HG03066 (cell line): ENCODE results near the gene PCSK2.

ENCODE experiments used
- ATAC-seq: cut with Tn5 transposase; IDR thresholded peaks from one replicate; pipeline ENCODE4 v1.9.1; 2021; ENCODE audit warnings: low read depth; ENCODE audit not compliant: unreplicated experiment

Gene PCSK2

DNA sequence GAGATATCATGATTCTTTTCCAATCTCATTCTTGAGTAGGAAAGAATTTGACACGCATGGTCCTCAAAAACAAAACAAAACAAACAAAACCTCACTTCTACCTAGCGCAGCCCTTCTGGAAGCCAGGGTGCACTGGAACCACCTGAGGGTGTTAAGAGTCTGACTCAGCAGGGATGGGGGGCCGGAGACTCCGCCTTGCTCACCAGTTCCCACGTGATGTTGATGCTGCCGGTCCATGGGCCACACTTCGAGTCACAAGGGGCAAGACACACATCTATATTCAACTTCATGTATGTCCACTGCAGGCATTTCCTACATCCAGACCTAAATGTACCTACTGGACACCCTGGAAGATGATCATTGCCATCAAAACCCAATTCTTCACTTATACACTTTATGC is 274.0 kb downstream of the PCSK2 start:
- no peak for ATAC-seq

DNA sequence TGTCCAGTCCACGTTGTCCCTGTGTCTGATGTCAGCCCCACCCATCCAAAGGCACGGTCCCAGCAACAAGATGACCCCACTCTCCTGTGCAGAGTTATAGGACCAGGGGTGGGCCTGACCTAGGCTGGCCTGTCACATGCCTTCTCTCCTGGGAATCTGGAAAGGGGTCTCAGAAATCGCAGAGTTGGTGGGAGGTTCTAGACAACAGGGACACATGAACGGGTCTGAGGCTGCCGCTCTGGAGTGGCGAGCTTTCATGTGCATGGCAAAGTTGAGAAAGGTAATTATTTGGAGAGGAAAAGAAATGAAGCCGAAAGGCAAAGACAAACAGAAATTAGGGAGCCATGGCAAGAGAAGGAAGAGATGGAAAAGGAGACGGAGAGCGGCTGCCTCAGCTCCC is 274.9 kb downstream of the PCSK2 start:
- no peak for ATAC-seq

DNA sequence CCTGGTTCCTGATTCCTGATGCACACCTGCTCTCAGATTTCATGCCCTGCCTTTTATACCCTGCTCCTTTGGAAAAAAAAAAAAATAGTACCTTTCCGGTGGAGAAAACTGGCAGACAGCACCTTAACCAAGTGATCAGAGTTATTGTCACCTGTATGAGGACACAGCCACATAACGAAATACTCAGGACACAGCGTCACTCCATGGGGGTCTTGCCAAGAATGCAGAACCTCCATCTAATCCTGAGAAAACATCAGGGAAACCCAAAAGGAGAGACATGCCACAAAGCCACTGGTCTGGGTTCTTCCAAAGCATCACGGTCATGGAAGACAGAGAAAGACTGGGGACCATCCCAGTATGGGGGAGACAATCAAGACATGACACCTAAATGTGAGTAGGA is 275.3 kb downstream of the PCSK2 start:
- ATAC-seq, result no peak

DNA sequence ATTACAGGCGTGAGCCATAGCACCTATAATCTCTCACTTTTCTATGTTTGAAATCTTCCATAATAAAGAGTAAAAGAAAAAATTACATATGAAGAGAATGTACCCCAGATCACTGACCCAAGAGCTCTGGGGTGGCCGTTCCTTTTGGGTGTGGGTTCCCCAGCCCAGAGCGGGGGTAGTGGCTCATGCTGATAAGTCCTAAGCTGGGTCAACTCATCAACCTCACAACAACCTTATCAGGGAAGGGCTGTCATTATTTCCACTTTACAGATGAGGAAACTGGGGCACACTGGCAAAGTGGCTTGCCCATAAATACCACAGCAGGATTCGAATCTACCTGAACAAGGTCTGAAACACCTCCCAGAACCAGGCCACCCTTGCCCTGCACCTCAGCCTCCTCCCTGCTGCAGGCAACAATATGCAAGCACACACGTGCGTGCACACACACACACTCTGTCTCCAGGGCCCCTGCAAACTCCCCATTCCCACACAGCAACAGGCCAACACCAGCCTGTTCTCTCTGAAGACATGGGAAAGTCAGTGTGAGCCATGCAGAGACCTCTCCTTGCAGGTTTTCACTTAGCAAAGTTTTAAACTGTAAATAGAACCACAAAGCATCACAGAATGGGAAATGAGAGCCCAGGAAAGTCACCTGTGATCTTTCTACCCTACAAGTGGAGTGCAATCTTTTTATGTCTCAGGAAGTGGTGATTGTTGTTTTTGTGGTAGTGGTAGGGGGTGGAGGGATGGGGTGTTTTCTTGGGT is 276.6 kb downstream of the PCSK2 start:
- ATAC-seq, result no peak

DNA sequence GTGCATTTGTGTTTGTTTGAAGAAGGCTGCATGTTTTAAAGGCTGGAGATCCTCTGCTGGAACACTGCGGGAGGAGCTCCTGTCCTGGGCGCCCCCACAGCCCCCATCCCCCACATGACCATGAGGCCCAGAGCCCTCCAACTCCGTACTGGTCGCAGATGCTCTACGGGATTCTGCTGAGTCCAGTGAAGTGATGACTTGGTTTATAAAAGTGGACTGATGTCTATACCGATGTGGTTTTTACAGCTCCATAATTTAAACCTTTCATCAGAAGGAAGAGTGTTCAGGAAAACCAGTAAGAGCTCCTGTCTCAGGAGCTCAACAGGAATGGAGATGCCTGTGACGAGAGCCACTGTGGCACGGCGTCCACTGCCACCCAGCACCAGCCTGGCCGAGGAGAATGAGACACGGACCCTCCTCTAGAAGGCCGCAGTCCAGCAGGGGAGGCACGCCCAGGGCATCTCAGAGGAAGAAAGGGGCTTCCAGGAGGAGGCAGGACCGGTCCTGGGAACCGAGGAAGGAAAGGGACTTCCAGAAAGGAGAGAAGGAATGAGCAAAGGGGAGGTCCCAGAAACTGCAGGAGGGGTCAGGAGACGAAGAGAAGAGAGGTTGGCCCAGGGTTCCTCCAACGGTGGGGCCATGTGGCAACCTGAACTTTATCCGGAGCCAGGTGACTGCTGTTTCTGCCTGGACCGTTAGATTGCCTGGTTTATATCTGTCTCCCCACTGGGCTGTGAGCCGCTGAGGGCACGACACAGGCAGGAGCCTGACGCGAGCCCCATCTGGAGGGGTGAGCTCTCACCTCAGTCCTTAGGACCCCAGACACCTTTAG is 277.4 kb downstream of the PCSK2 start:
- no peak for ATAC-seq

DNA sequence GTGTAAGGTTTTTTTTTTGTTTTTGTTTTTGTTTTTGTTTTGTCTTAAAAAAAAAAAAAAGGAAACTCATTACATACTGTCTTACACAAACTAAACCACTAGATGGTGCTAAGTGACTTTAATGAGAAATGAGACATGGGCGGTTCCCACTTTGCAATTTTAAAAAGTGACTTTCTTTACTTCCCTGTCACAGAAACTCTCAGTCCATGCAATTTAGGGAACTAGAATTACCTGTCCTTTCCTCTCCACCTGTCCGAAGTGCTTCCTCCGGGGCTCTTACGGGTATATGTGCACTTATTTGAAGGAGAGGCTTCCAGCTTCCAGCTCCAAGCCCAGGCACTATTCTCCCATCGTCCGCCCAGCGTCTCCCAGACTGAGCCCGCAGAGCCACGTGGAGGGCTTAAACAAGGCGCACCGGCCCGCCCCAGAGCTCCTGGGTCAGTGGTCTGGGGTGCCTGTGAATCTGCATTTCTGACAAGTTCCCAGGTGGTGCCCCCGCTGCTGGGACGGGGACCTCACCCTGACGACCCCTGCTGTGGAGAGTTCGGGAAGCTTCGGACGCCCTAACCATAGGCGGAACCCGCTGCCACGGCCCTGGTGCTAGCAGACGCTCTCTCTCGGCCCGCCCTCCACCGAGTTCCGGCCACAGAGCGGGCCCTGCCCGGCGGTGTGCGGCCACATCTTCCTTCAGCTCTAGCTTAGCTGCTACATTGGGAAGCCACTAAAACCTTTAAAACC is 278.2 kb downstream of the PCSK2 start:
- ATAC-seq, result peak; percentile 59

DNA sequence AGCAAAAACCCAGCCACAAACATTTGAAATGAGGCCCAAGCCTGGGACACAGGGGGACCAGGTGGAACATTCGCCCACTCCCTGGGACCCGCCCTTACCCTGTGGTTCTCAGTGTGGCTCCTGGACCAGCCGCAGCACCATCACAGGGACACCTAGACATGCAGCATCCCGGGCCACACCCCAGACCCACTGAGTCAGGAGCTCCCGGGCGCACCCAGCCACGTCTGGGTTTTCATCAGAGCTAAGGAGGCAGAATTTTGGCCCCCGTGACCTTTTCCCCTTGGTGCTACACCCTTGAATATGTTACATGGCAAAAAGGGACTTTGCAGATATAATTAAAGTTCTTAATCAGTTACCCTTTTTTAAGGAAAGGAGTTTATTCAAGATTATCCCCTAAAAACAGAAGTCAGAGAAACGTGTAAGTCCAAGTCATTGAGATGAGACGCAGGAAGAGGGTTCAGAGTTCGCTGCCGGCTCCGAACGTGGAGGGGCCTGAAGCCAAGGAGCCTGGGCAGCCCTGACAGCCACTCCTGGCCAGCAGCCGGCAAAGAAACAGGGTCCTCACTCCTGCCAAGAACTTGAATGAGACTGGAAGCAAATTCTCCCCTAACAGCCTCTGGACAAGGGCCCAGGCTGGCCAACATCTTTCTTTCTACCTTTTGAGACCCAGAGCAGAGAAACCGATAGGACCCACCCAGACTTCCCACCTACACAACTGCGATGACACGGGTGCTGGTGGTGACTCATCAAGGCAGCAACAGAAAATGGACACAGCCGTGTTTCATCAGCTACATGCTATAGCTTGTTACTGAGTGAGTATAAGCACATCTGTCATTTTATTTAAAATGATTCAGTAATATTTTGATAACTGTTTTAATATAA is 279.0 kb downstream of the PCSK2 start:
- ATAC-seq, result peak; percentile 17

DNA sequence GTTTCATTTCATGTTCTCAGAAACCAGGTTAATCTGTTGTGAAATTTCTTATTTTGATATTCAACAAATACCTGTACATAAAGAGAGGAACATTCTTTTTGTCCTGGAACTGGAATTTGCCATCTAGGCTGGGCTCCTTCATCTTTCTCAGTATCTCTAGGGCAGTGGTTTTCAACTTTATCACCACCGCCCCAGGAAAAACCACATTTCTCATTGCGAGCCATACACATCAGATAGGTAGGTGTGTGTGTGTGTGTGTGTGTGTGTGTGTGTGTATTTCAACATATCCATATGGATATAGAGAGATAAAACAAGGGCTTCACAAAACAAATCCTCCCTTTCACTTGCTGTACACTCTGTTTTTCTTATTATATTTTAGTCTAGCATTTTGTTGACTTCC is 280.2 kb downstream of the PCSK2 start:
- ATAC-seq, result no peak

DNA sequence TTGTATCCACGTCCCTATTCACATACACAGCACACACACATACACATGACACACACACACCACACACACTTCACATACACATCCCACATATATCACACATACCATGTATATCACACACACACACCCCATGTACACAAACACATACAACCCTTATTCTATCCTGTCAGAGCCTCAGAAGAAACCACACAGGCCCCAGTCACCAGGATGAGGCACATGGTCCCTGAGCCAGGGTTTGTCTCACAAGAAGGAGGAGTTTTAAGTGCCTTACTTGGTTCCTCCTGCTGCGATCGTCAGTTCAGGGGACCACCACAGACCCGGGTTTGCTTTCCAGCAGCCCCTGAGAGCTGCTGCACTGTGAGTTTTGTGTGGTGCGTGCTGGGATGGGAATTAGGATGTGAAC is 280.7 kb downstream of the PCSK2 start:
- no peak for ATAC-seq

DNA sequence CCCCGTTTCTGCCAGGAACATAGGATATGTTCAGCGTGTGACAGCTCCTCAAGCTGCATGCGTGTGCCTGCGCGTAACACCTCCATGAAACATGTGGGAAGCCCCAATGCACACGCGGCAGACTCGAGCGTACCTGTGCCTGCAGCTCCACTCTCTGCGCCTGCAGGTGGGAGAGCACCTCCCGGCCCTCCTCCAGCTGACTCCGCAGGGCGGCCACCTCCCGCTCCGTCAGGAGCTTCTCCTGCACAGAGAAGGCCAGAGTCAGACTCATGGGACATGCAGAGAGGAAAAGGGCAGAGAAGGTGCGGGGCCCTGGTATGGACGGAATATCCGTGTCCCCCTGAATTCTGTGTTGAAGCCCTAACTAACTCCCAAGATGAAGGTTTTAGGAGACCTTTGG is 281.9 kb downstream of the PCSK2 start:
- ATAC-seq, result no peak

DNA sequence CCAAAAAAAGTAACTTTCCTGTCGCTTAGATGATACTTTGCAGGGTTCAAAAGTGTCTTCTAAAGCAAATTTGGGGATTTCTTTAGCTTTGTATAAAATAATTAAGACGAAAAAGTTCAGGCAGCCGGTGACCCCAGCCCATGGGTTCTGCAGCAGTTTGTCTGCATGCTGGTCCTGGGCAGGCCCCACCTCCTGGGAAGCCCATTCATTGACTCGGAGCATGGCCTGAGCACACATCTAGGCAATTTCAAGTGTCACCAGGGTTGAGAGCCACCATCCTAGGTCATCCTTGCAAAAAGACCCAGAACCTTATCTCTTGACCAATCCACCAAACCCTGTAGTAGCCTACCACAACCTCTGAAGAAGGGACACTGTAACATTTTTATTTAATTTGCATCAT is 283.7 kb downstream of the PCSK2 start:
- no peak for ATAC-seq

DNA sequence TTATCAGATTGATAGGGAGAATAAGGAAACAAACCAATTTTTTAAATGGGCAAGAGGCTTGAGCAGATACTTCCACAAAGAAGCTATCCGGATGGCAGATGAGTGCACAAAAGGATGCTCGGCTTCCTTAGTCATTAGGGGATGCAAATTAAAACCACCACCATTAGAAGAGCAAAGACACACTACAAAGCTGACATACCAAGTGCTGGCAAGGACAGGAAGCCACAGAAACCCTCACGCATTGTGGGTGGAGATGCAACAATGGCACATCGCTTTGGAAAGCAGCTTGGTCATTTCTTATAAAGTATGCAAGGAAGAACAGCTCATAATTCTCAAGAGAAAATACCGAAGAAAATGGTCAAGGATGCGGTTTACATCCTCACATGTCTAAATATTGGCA is 284.6 kb downstream of the PCSK2 start:
- no peak for ATAC-seq

DNA sequence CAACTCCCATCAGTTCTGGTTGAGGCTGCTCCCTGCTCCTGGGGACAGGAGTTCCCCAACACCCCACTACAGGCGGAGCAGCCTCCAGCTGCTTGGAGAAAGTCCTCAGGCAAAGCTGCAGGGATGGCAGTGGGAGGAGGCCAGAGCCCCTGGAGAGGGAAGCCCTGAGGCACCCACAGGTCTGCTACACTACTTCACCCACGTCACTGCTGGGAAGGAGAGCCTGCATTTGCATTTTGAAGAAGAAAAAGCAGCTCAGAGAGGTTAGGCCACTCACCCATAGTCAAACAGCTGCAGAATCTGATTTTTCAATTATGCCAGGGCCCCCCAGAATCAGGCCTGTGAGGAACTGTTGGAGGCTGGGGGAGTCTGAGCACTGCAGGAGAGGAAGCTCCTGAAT is 287.1 kb downstream of the PCSK2 start:
- ATAC-seq, result no peak

DNA sequence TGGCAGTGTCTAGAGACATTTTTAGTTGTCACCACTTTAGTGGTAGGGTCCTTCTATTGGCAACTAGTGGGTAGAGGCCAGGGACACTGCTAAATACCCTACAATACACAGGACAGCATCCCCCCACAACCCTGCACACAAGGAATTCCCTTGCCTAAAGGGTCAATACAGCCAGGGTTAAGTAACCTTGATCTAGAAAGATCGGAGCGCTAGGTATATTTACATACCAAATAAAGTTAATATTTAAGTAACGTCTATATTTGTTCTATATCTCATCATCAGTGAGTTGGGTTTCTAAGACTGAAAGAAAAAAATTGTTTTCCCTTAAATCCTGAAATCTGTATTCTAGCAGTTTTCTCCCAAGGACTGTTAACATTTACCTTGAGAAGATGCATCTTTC is 288.2 kb downstream of the PCSK2 start:
- ATAC-seq, result no peak

DNA sequence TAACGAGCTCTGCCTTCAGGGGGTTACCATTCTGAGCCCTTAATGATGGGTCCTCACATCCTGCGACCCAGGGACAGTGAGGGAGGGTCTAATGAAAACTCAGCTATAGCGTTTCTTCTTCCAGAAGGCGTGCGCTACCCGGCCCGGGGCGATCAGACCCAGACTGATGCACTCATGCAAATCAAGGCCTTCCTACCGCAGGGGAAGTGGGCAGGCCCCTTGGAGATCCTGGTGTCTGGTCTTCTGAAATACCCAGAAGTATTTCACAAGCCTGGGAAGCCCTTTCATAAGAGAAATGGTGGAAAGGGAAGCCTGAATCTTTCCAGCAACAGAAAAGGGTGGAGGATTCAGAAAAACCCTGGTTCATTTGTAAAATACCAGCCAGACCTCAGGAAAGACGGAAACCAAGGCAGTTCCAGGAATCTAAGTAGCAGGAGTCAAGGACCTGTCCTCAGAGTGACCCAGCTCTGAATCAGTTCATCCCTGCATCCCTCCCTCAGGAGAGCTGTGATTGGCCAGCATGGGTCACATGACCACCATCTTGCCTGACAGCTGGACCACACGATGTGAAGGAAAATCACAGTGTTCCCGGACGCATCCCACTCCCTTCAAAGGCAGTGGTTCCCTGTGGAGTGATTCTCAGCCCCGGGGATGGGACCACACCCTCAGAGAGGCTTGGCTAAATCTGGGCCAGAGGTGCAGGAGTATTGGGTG is 291.7 kb downstream of the PCSK2 start:
- ATAC-seq, result no peak

DNA sequence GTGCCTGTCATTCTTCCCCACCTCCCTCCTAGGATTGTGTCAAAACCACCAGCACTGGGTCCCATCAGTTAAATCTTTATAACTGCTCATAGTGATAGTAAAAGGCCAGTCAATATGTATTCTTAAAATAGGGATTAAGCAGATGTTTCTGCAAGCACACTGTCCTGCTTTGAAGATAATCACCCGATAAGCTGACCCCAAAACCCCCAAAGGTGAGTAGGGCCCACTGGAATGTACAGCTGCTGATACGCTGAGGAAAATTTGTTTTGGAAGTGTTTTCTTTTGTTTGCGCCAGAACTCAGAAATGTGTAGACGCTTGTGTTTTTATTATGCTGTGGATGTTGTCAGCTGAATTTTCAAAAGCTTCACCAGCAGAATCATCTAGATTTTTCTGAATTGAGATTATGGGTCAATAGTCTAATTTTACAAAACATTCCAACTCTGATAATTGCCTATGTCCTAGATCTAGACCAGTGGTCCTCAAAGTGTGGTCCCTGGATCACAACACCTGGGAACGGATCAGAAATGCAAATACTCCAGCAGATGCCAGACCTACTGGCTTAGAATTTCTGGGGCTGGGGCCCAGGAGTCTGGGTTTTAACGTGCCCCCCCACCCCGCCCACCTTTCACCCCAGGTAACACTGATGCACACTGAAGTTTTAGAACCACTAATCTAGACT is 292.9 kb downstream of the PCSK2 start:
- no peak for ATAC-seq

DNA sequence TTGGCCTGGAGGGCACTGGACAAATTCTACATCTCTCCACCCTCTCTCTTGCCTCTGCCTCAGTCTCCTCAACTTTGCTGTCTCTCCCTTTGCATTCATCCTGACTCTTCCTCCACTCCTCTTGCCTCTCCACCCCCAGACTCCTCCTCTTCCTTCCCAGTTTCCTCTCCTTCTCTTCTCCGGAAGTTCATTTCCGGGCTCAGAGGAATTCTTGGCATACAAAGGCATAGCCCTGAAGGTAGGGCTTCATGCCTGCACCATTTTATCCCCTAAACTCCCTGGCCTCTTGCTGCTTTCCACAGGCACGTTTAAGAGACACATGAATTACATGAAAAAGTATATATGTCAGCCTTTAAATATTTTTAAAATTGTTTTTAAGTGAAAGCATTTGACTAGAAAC is 293.7 kb downstream of the PCSK2 start:
- no peak for ATAC-seq

DNA sequence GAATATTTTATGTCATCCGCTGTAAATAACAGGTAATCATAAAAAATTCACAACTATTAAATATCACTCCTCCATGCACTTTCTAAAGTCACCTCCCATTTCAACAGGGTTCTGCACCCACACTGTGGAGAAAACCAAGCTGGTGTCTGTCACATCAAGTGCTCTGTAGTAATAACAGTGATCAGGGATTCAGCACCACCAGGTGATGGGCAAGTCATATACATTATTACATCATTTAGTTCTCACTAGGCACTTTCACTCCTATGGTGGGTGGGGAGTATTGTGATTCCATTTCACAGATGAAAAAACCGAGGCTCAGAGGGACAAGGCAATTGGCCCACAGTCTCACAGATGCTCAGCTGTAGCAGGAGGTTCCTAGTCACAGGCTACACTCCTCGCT is 295.7 kb downstream of the PCSK2 start:
- ATAC-seq, result no peak

DNA sequence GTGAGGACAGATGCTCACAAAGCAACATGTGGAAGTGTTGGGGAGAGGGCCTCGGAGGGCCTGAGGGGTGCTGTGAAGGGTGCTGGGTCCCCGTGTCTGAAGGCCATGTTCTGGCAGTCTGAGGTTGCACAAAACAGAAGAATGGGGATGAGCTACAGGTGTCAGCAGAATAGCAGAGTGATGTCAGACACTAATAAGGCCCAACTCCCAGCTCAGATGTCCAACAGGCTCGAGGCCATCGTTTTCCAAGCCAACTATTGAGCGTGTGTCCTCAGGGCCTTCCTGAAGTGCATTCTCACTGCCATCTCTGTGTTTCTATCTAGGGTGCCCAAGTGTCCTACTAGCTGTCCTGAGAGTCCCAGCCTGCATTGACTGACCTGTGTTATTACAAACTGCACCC is 296.5 kb downstream of the PCSK2 start:
- ATAC-seq, result no peak
